ENCODE results near the gene CDH2.

Gene CDH2

DNA sequence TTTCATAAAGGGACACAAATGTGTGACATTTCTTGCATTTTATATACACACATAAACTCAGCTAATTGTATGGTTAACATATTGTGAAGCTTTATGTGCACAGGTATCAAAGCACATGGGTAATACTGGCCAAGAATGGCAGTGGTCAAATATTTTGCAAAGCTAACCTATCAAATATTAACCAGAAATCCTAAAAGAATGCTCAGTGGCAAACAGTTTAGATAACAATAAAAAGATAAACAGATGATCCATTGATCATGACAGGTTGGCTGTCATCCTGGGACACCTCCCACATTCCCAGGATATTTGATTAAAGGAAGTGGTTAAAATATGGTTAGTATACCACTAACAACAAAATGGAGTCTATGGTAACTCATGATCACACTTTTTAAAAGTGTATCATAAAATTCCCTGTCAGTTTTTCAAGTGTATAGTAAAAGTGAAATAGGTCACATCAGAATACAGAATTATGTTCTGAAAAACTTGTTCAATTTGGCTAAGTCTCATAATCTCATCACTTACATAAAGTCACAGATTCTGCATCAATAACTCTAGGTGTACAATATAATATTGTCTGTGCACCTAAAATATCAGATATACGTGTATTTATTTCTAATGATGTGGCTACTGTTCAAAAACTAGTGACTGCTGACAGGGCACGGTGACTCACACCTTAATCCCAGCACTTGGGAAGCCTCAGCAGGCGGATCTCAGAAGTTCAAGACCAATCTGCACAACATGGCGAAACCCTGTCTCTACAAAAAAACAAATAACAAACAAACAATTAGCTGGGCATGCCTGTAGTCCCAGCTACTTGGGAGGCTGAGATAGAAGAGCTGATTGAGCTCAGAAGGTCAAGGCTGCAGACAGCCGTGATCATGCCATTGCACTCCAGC lies 48.9 kb downstream of the CDH2 start:
- DNase-seq (ENCODE audit: low read depth in 2 of 2) = no peak

DNA sequence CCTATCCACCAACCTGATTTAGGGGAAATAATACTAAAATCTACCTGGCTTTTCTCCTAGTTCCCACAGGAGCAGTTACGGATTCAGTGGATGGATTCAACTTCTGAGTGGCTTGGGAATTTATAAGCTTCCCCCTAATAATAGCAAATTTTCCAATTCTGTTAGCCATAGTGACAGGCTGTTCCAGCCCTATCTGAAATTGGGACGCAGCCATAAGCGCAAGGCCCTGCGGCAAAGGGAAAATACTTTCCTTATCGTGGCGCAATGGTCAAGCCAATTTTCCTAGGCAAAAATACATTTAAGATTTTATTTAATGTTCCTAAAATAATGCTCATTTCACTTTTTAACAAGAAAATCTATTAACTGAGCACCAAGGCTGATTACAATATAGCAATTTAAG lies 49.7 kb downstream of the CDH2 start:
- no peak for DNase-seq (ENCODE audit: low read depth in 2 of 2)

DNA sequence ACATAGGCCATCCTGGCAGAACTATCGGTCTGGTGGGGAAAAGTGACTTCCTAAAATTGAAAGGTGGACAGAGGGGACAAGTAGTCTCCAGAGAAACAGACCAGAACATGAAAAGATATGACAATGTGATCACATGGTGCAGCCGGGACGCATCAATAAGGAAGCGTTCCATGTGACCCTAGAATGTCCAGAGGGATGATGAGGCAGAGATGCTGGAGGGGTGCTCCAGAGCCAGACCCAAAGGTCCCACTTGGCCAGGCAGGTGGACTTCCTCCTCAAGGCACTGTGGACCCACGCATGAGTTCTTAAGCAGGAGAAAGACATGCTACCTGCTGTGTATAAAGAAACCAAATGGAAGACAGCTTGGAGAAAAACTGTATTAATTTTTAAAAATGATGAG lies 50.2 kb downstream of the CDH2 start:
- no peak for DNase-seq (ENCODE audit: low read depth in 2 of 2)

DNA sequence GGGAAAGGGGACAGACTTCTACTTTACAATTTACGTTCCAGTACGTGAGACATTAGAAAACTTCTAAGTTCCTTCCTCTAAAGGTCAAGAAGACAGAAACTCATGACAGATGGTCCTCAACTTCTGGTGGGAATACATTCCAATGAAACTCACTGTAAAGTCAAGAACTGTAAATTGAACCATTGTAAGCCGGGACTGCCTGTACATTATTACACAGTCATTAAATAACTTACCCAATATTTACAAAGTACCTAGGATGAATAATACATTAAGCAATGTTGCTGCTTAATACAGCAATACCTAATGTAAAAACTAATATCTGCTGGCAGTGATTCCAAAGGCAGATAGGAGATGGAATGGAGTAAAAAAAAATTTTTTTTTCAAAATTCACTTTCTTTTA lies 51.9 kb downstream of the CDH2 start:
- DNase-seq (ENCODE audit: low read depth in 2 of 2) = no peak

DNA sequence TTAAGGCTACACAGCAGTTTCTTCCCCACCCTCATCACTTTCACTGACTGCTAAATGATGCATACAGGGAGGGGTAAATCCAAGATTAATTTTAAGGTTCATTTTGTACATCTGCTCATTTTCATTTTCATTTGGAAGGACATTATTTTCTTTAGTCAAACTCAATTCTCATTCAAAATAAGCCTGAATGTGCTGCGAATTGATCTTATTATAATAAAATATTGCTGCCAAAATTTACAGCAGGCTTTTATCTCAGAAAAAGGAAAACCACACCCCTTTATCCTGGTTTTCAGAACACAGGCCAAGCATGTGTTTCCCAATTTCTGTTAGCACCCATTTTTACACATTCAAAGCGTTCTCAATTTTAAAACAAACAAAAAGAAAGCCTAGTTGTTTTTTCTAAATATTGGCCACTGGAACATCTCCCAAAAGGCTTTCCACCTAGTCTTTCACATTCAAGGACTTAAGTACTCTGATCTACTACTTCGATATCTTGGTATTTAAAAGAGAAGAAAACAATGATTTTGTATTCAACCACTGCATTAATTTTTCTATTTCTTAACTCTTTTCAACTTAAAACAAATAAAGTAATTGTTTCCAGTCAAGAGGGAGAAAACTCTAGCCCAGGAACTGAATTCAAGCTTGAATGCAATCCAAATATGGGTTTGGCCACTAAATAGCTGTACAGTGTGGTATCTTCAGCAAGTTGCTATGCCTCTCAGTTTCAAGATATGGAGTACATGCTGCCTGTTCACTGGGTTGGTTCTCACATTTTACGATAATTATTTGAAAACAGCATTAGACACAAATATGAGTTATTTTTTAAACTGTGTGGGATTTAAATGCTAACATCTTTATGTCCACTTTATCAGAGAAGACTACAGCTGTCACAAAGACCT lies 52.5 kb downstream of the CDH2 start:
- no peak for DNase-seq (ENCODE audit: low read depth in 2 of 2)

DNA sequence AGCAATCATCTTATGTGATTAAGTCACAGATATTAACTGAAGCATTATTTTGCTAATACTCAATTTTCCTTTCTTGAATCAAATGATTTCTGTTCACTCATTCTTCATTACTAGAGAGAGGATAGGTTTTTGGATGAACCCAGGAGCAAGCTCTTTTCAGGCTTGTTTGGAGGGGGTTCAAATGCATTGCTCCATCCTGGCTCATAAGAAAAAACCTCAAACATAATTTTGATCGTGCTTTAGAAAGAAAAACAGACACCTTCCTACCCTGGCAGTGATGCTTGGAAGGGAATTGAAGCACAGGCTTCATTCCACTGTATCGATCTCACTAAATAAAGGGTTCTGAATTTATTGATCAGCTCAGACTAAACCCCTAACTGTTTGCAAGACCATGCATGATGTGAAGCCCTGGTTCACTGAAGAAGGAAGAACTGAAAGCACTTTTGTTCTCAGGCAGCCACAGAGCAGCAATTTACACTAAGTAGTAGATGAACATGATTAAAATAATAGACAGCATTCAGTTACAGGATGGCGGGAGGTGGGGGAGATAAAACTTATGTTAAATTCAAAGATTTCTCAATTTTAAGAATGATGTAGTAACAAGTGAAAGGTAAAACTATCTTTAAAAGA lies 53.4 kb downstream of the CDH2 start:
- DNase-seq (ENCODE audit: low read depth in 2 of 2) = no peak

DNA sequence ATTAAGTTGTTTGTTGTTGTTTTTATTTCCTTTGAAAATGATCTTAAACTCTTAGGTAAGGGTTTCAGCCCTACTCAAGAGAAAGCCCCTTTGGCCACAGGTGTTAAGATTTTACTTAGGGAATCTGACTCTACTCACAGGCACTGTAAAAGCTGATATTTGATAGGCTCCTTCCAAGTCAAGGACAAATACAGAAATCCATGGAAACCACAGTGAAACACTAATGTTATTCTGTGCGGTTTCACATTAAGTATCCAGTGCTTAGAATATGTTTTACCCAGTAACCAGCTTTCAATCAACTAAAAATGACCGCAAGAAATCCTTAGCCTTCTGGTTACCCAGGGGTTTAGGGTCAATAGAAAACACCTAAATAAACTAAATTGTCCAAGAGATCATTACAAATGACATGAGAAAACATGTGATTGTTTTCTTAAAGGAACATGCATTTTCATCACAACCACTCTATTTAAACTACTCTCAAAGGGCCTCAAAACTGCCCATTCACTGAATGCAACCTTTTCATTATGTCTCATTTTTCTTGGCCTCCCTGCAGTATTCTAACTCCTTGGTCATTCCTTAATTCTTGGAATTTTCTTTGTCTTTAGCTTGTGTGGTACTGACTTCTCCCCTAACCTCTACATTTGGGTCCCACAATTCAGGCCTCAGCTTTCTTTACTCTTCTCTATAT lies 56.0 kb downstream of the CDH2 start:
- no peak for DNase-seq (ENCODE audit: low read depth in 2 of 2)

DNA sequence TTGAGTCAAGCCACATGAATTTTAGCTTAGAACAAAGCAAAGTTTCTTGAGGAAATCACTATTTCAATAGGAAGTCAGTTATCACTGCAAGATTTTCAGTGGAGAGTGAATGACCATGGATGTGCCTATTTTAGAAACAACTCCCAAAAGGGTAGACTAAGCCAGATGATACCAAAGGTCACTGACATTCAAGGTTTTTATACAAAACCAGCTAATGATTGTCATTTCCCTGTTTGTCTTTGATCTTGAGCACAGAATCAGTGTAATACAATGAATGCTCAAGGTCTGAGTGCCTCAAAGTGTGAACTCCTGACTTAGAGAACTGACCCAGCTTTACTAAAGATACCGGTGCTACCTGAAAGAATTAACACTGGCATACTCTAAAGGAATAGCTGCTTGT lies 60.5 kb downstream of the CDH2 start:
- DNase-seq (ENCODE audit: low read depth in 2 of 2) = no peak

DNA sequence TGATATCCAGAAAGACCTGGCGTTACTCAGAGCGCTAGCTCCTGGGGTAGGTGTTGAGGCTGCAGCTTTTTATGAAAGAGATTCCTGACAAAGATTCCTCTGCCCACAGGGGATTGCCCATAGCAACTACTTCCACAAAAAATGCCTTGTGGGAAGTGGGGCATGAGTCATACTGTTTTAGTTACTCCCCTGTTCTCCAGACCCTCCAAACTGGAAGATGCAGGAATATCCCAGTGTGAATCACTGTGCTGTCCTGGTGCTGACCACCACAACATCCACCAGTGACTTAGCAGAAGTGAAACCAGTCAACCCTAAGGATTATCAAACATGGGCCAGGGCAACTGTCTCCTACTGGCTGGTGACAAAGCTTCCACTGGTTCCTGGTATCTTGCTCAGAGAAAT lies 61.8 kb downstream of the CDH2 start:
- DNase-seq (ENCODE audit: low read depth in 2 of 2) = no peak

DNA sequence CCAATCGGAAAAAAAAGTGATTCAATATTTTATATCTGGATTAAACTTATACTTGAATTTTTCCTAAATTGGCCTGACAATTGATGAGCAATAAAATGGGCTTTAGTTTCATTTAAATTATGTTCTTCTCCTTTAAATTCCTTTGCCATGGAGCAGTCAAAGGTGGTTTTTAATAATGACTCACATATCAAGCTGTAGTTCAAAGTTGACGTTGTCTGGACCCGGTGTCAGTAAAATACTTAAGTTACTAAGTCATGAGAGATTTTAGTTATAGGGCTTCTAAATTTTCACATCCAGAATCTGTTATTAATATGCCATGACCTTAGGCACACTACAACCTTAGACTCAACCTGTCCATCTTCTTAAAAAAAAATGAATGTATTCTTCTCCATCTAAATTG lies 62.5 kb downstream of the CDH2 start:
- DNase-seq (ENCODE audit: low read depth in 2 of 2) = no peak

DNA sequence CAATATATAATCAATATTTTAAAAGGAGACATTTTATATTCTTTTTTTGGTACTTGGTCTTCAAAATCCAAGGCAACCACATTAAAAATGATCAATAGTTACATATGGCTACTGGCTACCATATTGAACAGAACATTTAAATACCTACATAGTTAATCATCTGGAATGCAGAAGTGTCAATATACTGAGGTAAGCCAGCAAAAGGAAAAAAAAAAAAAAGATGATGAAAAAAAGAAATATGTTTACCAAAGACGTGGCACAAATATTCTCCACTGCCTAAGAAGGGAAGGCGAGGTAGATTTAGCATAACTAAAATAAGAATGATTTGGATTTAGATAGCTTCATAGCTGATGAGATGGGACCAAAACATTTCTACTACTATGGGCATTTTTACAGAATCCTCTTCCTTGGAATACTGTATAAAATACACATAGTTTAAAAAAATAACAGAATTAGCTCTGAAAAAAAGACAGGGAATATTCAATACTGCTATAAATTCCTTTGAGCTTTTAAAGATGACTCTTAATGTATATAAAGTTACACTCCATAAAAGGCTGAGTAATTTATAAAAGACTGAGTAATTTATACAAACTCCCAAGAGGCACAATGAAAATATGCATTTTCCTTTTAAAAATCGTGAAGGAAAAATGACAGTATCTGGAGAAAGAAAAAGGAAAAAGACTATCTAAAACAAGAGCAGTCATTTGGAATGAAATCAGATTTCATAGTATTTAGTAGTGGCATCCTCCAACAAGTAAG lies 63.5 kb downstream of the CDH2 start:
- DNase-seq (ENCODE audit: low read depth in 2 of 2) = no peak

DNA sequence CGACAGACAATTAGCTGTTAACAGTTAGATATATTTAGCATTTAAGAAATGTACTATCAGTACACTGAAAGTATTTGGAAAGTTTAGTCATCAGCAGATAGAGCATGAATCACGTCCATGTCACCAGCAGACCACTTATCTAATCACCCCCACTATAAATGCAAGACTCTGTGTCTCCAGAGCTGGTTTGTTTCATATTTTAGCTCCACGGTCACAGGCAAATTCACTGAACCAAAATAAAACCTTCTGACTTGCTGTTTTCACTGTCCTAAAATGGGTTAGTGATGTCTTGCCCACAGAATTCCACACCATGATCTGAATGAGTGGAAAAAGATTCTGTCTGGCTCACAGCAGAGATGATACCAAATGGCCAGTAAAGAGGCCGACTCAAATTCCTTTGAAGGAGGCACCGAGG lies 64.9 kb downstream of the CDH2 start:
- no peak for DNase-seq (ENCODE audit: low read depth in 2 of 2)

DNA sequence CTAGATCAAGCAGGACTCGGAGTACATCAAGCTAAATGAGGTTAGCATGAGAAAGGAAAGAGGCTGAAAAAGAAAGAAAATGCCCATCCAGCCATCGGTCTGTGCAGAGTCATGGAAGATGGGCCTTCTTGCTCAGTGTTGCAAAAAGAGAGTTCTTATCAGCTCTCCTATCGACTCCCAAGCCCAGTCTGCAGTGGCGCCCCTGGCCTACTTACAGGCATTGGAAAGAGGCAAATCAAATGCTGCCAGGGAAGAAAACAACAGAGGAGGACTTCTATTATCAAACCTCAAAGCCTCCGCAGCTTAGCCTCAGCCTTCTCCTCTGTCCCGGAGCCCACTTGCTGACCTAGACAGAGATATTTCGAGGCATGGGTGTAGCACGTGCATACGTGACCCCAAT lies 66.0 kb downstream of the CDH2 start:
- DNase-seq (ENCODE audit: low read depth in 2 of 2) = no peak

DNA sequence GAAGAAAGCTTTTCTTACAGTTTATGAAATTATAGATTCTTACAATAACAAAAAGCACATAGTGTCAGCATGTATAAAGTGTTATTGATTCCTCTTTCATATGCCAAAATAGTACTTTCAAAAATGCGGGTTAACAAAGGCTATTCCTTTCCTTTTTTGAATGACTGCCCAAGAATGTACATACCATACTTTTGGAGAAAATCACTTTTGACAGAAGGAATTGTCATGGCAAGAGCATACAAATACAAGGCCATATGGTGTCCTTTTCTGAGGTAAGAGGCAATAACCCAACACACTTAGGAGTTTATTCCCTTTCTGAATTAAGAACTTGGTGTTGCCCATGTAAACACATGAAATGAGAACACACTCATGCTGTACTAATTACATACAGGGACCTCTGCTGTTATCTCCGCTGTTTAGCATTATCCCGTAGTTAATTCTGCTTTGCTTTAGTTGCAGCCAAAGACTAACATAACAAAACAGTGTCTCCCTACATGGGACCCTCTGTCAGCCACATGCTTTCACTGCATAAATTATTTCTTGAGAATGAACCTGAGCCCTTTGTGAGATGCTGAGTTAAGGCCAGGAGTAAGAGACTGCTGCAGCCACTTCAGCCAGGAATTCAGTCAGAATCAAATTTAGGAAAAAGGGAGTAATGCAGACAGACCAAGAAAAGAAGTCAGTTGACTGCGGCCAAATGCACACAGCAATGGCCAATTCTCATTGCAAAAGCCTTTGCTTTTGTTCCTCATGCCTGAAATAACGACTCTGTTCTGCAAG lies 67.0 kb downstream of the CDH2 start:
- DNase-seq (ENCODE audit: low read depth in 2 of 2) = no peak

DNA sequence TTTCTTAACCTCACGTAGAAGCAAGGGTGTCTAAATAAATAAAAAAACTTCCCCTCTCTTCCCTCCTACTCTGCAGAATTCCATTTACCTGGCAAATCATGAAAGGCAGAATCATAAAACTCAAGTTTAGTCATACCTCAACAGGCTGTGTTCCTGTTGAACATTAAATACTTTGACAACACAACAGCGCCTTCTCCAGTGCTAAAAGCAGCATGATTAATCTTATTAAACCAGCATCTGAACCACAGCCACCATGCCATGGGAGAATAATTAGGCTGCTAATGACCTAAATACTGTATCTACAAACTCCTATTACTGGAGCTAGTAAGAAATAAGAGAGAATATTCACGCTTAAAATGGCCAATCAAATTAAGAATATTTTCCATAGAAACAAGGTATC lies 68.1 kb downstream of the CDH2 start:
- no peak for DNase-seq (ENCODE audit: low read depth in 2 of 2)

DNA sequence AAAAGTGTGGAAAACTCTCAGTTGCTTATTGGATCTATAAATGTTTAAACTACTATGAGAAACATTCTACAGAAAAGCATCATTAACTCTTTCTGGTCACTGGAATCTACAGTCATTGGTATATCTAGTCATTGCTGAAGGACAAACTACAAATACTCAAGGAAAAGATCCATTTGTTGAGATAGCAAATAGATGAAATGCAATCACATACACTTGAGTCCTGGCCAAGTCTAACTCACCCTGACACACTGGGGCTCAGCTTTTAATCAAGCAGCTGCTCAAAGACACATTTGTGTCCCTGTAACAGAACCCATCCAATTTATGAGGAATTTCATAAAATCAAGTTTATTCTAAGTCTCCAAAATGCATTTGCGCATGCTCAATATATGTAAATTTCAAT lies 68.7 kb downstream of the CDH2 start:
- DNase-seq (ENCODE audit: low read depth in 2 of 2) = no peak

DNA sequence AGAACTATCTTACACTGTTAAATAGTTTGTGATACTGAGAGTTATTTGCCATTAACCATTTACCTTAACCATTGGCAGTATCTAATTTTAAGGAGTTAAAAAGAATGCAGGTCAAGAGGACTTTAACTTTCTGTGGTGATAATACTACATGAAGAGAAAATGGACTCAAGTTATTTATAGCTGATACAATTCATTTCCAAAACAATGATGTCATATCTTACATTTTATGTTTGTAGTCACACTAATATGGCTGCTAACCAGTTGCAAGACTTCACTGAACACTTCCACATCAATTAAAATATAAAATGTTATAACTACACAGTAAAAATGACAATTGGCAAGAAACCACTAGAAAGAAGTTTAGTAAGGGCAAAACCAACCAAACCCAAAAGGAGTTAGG lies 77.7 kb downstream of the CDH2 start:
- DNase-seq (ENCODE audit: low read depth in 2 of 2) = no peak

DNA sequence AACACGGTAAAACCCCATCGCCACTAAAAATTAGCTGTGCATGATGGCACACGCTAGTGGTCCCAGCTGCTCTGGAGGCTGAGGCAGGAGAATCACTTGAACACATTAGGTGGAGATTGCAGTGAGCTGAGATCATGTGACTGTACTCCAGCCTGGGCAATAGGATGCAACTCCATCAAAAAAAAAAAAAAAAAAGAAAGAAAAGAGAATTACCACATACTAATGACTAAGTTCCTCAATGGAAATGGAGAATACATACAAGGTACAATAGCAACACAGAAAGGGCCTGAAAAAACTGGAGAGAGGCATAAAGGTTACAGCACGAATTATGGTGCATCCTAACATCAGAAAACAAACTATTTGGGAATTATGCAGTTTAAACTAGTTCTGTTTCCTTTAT lies 81.3 kb downstream of the CDH2 start:
- no peak for DNase-seq (ENCODE audit: low read depth in 2 of 2)

DNA sequence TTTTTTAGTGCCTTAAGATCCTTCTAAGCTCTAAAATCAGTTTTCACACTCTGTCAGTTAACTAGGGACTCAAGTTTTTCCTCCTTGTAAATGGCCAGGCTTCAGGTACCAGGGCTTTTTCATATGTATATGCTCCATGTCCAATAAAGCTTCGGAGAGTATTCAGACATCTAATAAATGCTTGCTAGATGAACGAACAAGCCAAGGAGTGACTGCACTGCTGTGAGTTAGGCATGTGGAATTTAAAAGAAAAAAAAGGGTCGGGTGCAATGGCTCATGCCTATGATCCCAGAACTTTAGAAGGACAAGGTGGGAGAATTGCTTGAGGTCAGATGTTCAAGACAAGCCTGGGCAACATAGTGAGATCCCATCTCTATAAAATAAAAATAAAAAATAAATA lies 81.9 kb downstream of the CDH2 start:
- DNase-seq (ENCODE audit: low read depth in 2 of 2) = no peak

DNA sequence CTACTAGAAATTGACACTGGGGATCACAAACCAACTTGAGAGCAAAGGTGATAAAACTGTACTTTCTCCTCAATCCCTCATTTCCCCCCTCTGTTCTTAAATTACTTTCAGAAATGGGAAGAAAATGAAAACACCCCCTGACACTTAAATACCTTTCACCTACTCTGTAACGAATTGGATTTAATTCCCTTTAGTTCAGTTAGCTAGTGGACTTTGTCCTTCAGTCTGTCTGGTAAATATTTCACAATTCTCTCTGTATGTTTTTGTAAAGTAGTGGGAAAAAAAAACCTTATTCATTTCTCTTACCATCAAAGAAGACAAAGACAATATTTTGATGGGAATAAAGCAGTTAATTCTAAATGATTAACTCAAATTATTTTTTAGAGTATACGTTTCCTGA lies 85.7 kb downstream of the CDH2 start:
- no peak for DNase-seq (ENCODE audit: low read depth in 2 of 2)
